SK-N-SH (cell line): ENCODE results near the gene STK25.

Source experiments
- CTCF ChIP-seq: fragments of 200-600 bp; sonication (generic); IDR thresholded peaks from 2 replicates; pipeline ENCODE4 v1.6.1; 2017; ENCODE audit warnings: antibody characterized with exemption, mild to moderate bottlenecking, moderate library complexity
- FOXM1 ChIP-seq: IDR thresholded peaks from 2 replicates; pipeline ENCODE4 v1.4.0; 2012; ENCODE audit warnings: low read depth, mild to moderate bottlenecking
- GABPA ChIP-seq: IDR thresholded peaks from 2 replicates; pipeline ENCODE4 v1.4.0; 2012; ENCODE audit warnings: low read depth, mild to moderate bottlenecking
- IRF3 ChIP-seq: fragments of 150-350 bp; IDR thresholded peaks from 2 replicates; pipeline ENCODE4 v1.6.1; 2016; ENCODE audit warnings: mild to moderate bottlenecking, low read depth, low read length
- MXI1 ChIP-seq: IDR thresholded peaks from 2 replicates; pipeline ENCODE4 v1.6.1; 2012; ENCODE audit warnings: mild to moderate bottlenecking, low read depth, low read length, improper control_type of control experiment
- NFIC ChIP-seq: IDR thresholded peaks from 2 replicates; pipeline ENCODE4 v1.4.0; 2012; ENCODE audit warnings: borderline replicate concordance
- RCOR1 ChIP-seq: fragments of 150-350 bp; IDR thresholded peaks from 2 replicates; pipeline ENCODE4 v1.6.1; 2017; ENCODE audit warnings: antibody characterized with exemption, low read length
- REST ChIP-seq: IDR thresholded peaks from 2 replicates; pipeline ENCODE4 v1.6.1; 2012; ENCODE audit warnings: mild to moderate bottlenecking, low read depth, low read length, moderate library complexity
- RXRA ChIP-seq: IDR thresholded peaks from 2 replicates; pipeline ENCODE4 v1.4.0; 2012; ENCODE audit warnings: low read depth, mild to moderate bottlenecking, borderline replicate concordance
- SMC3 ChIP-seq: IDR thresholded peaks from 2 replicates; pipeline ENCODE4 v1.6.1; 2012; ENCODE audit warnings: low read depth, low read length, improper control_type of control experiment
- TCF12 ChIP-seq: IDR thresholded peaks from 2 replicates; pipeline ENCODE4 v1.4.0; 2012
- TEAD4 ChIP-seq: IDR thresholded peaks from 2 replicates; pipeline ENCODE4 v1.4.0; 2012; ENCODE audit warnings: mild to moderate bottlenecking, borderline replicate concordance; ENCODE audit not compliant: insufficient read depth
- ZBTB33 ChIP-seq: IDR thresholded peaks from 2 replicates; pipeline ENCODE4 v1.4.0; 2012; ENCODE audit warnings: low read depth, borderline replicate concordance
- TF ChIP-seq, protein P1 (sequence below): fragments of 150-350 bp; IDR thresholded peaks from 2 replicates; pipeline ENCODE4 v1.6.1; 2017; ENCODE audit warnings: antibody characterized with exemption, low read length, low read depth, borderline replicate concordance

DNA sequence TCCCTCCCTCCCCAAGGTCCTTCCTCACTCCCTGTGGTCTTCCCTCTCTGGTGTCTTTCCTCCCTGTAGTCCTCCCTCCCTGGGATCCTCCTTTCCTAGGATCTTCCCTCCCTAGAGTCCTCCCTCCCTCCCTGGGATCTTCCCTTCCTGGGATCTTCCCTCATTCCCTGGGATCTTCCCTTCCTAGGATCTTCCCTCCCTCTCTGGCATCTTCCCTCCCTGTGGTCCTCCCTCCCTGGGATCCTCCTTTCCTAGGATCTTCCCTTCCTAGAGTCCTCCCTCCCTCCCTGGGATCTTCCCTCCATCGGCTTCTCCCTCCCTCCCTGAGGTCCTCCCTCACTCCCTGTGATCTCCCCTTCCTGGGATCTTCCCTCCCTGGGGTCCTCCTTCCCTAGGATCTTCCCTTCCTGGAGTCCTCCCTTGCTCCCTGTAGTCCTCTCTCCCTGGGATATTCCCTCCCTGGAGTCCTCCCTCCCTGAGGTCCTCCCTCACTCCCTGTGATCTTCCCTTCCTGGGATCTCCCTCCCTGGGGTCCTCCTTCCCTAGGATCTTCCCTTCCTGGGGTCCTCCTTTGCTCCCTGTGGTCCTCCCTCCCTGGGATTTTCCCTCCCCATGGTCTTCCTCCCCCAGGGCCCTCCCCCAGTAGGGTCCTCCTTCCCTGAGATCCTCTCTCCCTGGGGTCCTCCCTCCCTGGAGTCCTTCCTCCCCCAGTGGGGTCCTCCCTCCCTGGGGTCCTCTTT is 23.0 kb downstream of the STK25 start:
- TF ChIP-seq REST (no peak), TEAD4 (no peak), IRF3 (no peak), ZBTB33 (no peak), RXRA (no peak), FOXM1 (no peak), SMC3 (no peak), CTCF (no peak), GABPA (no peak), NFIC (no peak), RCOR1 (no peak), TCF12 (no peak), MXI1 (no peak)
- TF ChIP-seq, protein P1, sequence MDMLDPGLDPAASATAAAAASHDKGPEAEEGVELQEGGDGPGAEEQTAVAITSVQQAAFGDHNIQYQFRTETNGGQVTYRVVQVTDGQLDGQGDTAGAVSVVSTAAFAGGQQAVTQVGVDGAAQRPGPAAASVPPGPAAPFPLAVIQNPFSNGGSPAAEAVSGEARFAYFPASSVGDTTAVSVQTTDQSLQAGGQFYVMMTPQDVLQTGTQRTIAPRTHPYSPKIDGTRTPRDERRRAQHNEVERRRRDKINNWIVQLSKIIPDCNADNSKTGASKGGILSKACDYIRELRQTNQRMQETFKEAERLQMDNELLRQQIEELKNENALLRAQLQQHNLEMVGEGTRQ: no peak
